Measurements from ENCODE around the gene ADAM12.

The ADAM12 gene

GRCh38 chr10:126225672-126226008, 162.6 kb downstream of the ADAM12 start:
- TF ChIP-seq CTCF (IDR thresholded peaks at IDR 0.05; ENCODE audit: low read depth, low read length, missing control alignments): no peak
- no peak overlapping the region for H3K4me3 ChIP-seq (replicated peaks; ENCODE audit: low read depth, low read length)
- DNase-seq (ENCODE audit: extremely low read depth, low read depth): no peak

- no peak for DNase-seq (ENCODE audit: extremely low read depth, low read depth)
- no peak overlapping the region for H3K4me3 ChIP-seq (replicated peaks; ENCODE audit: low read depth, low read length)
- TF ChIP-seq CTCF (IDR thresholded peaks at IDR 0.05; ENCODE audit: low read depth, low read length, missing control alignments): no peak
Measured at GRCh38 chr10:126224967-126225671, 163.2 kb downstream of the ADAM12 start.

GRCh38 chr10:126223512-126224067, 164.7 kb downstream of the ADAM12 start:
- no peak for TF ChIP-seq CTCF (IDR thresholded peaks at IDR 0.05; ENCODE audit: low read depth, low read length, missing control alignments)
- H3K4me3 ChIP-seq (replicated peaks; ENCODE audit: low read depth, low read length): no peak overlapping the region
- no peak for DNase-seq (ENCODE audit: extremely low read depth, low read depth)

- TF ChIP-seq CTCF (IDR thresholded peaks at IDR 0.05; ENCODE audit: low read depth, low read length, missing control alignments): no peak
- no peak for DNase-seq (ENCODE audit: extremely low read depth, low read depth)
- H3K4me3 ChIP-seq (replicated peaks; ENCODE audit: low read depth, low read length): no peak overlapping the region
Measured at GRCh38 chr10:126222736-126223511, 165.4 kb downstream of the ADAM12 start.

- no peak for DNase-seq (ENCODE audit: extremely low read depth, low read depth)
- H3K4me3 ChIP-seq (replicated peaks; ENCODE audit: low read depth, low read length): no peak overlapping the region
- no peak for TF ChIP-seq CTCF (IDR thresholded peaks at IDR 0.05; ENCODE audit: low read depth, low read length, missing control alignments)
Measured at GRCh38 chr10:126221874-126222273, 166.4 kb downstream of the ADAM12 start.

GRCh38 chr10:126218778-126219649, 169.3 kb downstream of the ADAM12 start:
- TF ChIP-seq CTCF (IDR thresholded peaks at IDR 0.05; ENCODE audit: low read depth, low read length, missing control alignments): no peak

More at GRCh38 chr10:126218778-126219649, 169.3 kb downstream of the ADAM12 start:
- H3K4me3 ChIP-seq (replicated peaks; ENCODE audit: low read depth, low read length): no peak overlapping the region
- DNase-seq (ENCODE audit: extremely low read depth, low read depth): no peak
